DOHH2 (cell line): ENCODE measurements around the gene HIVEP3.

Experiments used
- H3F3A ChIP-seq: fragments of 200-600 bp; sonication (generic), shearing (Covaris generic); 2 replicates; pipeline ENCODE4 v1.6.0; 2016; ENCODE audit warnings: antibody characterized with exemption, mild to moderate bottlenecking; ENCODE audit not compliant: control insufficient read depth, insufficient read depth
- H3K27ac ChIP-seq: fragments of 200-600 bp; sonication (generic); 2 replicates; pipeline ENCODE4 v1.5.1; 2014; ENCODE audit warnings: low read depth, mild to moderate bottlenecking, low read length, moderate library complexity
- H3K27me3 ChIP-seq: fragments of 200-600 bp; sonication (generic); 2 replicates; pipeline ENCODE4 v1.6.1; 2014; ENCODE audit warnings: mild to moderate bottlenecking, low read length, mixed read lengths; ENCODE audit not compliant: control insufficient read depth
- H3K36me3 ChIP-seq: fragments of 200-600 bp; sonication (generic); 2 replicates; pipeline ENCODE4 v1.6.1; 2014; ENCODE audit warnings: mild to moderate bottlenecking, low read length, moderate library complexity, mixed read lengths; ENCODE audit not compliant: control insufficient read depth
- H3K4me1 ChIP-seq: fragments of 200-600 bp; sonication (generic); 2 replicates; pipeline ENCODE4 v1.6.1; 2014; ENCODE audit warnings: mild to moderate bottlenecking, low read length, mixed read lengths; ENCODE audit not compliant: control insufficient read depth
- H3K4me2 ChIP-seq: fragments of 200-600 bp; sonication (generic); 2 replicates; pipeline ENCODE4 v1.6.0; 2014; ENCODE audit warnings: mild to moderate bottlenecking, low read length, moderate library complexity
- H3K4me3 ChIP-seq: fragments of 200-600 bp; sonication (generic); 2 replicates; pipeline ENCODE4 v1.5.1; 2014; ENCODE audit warnings: mild to moderate bottlenecking, low read length, mixed read lengths
- H3K79me2 ChIP-seq: fragments of 200-600 bp; sonication (generic); 2 replicates; pipeline ENCODE4 v1.6.1; 2014; ENCODE audit warnings: mild to moderate bottlenecking, low read length, mixed read lengths; ENCODE audit not compliant: control insufficient read depth
- H3K9me2 ChIP-seq: fragments of 200-600 bp; sonication (generic); replicated peaks from 2 replicates; pipeline ENCODE4 v1.6.1; 2014; ENCODE audit warnings: mild to moderate bottlenecking, low read length, mixed read lengths; ENCODE audit not compliant: control insufficient read depth
- H3K9me3 ChIP-seq: fragments of 200-600 bp; sonication (generic); 2 replicates; pipeline ENCODE4 v1.6.1; 2014; ENCODE audit warnings: antibody characterized with exemption, low read length, mixed read lengths; ENCODE audit not compliant: control insufficient read depth, insufficient read depth
- H4K20me1 ChIP-seq: fragments of 200-600 bp; sonication (generic); 2 replicates; pipeline ENCODE4 v1.6.0; 2014; ENCODE audit warnings: low read depth, mild to moderate bottlenecking, antibody characterized with exemption, low read length, moderate library complexity; ENCODE audit not compliant: control insufficient read depth, insufficient read depth
- EZH2phosphoT487 ChIP-seq: fragments of 200-600 bp; sonication (generic); IDR thresholded peaks from 2 replicates; pipeline ENCODE4 v1.6.1; 2017; ENCODE audit warnings: borderline replicate concordance, mild to moderate bottlenecking, antibody characterized with exemption, low read length, moderate library complexity, mixed read lengths
- TF ChIP-seq, protein P1 (sequence below): fragments of 200-600 bp; sonication (generic); IDR thresholded peaks from one replicate; pipeline ENCODE4 v1.5.1; 2014; ENCODE audit warnings: antibody characterized with exemption, mild to moderate bottlenecking, low read depth, low read length; ENCODE audit not compliant: poor library complexity, severe bottlenecking

Gene HIVEP3

DNA sequence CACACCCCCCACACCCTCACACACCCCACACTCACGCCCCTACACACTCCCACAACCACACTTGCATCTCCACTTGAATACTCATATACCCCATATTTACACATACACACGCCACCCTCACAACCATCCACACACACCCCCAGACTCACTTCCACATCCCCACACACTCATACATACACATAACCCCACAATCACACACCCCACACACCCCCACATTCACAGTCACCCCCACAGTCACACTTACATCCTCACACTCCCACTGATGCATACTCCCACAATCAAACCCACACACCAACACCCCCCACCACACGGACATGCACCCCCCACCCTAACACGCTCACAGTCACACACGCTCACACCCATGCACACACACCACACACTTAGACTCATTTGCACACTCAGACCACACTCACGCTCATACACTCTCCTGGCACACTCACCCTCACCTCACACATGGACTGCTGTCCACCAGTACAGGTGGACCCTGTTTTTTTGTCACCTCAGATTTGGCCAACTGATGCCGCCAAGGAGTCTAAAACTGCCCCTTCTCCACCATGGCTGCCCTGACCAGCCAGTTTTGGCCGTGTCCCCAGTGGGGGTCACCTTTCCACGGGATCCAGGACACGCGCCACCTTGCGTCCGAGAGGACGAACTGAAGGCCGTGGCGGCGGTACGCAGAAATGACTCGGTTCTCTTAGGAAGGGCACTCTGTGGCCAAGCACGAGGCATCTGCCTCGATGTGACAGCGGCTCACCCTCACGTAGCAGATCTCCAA is 388.9 kb downstream of the HIVEP3 start:
- Histone ChIP-seq H3K4me2 (no peak overlapping the region), H3K79me2 (no peaks in the 10 kb centered on the region), H3K9me2 (no peaks in the 10 kb centered on the region), H3K36me3 (no peaks in the 10 kb centered on the region), H3K27ac (no peak overlapping the region), H3K4me1 (no peaks in the 10 kb centered on the region), H4K20me1 (no peaks in the 10 kb centered on the region), H3K27me3 (no peaks in the 10 kb centered on the region), H3K9me3 (peaks cover 27% of the 10 kb centered on the region; the same call in 1 of the 2 replicates), H3K4me3 (no peak overlapping the region), H3F3A (no peaks in the 10 kb centered on the region)
- TF ChIP-seq, protein P1, sequence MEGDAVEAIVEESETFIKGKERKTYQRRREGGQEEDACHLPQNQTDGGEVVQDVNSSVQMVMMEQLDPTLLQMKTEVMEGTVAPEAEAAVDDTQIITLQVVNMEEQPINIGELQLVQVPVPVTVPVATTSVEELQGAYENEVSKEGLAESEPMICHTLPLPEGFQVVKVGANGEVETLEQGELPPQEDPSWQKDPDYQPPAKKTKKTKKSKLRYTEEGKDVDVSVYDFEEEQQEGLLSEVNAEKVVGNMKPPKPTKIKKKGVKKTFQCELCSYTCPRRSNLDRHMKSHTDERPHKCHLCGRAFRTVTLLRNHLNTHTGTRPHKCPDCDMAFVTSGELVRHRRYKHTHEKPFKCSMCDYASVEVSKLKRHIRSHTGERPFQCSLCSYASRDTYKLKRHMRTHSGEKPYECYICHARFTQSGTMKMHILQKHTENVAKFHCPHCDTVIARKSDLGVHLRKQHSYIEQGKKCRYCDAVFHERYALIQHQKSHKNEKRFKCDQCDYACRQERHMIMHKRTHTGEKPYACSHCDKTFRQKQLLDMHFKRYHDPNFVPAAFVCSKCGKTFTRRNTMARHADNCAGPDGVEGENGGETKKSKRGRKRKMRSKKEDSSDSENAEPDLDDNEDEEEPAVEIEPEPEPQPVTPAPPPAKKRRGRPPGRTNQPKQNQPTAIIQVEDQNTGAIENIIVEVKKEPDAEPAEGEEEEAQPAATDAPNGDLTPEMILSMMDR: no peak
- TF ChIP-seq EZH2phosphoT487: no peak

DNA sequence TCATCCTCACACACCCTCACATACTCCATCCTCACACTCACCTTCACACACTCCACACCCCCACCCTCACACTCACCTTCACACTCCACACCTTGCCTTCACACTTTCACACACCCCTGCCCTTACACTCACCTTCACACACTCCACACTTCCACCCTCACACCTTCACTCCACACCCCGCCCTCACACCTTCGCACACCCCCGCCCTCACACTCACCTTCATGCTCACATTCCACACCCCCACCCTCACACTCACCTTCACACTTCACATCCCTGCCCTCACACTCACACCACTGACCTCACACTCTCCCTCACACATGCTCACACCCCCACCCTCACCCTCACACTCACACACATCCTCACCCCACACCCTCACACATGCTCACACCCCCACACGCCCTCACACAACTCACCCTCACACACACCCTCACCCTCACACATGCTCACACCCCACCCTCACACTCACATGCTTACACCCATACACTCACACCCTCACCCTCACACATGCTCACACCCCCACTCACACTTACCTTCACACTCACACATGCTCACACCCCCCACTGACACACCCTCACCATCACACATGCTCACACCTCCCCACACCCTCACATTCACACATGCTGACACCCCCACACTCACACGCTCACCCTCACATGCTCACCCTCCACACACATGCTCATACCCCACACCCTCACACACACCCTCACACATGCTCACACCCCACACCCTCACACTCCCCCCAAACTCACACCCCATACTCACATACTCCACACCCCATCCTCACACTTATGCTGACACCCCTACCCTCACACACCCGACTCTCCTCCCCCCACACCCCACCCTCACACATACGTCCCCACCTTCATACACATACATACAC is 389.8 kb downstream of the HIVEP3 start:
- H3K36me3 ChIP-seq: no peaks in the 10 kb centered on the region
- no peak overlapping the region for H3K27ac ChIP-seq
- no peaks in the 10 kb centered on the region for H3K79me2 ChIP-seq
- H3K4me3 ChIP-seq: no peak overlapping the region
- no peaks in the 10 kb centered on the region for H3F3A ChIP-seq
- no peaks in the 10 kb centered on the region for H3K9me2 ChIP-seq
- no peak for TF ChIP-seq EZH2phosphoT487
- TF ChIP-seq, protein P1: no peak
- H3K9me3 ChIP-seq: peaks cover 27% of the 10 kb centered on the region; the same call in 1 of the 2 replicates
- H3K4me2 ChIP-seq: no peak overlapping the region
- no peaks in the 10 kb centered on the region for H4K20me1 ChIP-seq
- no peaks in the 10 kb centered on the region for H3K27me3 ChIP-seq
- no peaks in the 10 kb centered on the region for H3K4me1 ChIP-seq

DNA sequence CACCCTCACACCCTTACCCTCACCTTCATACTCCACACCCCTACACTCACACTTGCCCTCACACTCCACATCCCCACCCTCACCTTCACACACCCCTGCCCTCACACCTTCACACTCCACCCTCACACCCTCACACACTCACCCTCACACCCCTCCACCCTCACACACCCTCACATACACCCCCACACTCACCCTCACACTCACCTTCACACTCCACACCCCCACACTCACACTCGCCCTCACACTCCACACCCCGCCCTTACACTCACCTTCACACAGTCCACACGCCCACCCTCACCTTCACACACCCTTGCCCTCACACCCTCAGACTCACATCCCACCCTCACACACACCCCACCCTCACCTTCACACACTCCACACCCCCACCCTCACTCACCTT is 390.6 kb downstream of the HIVEP3 start:
- Histone ChIP-seq H3K79me2 (no peaks in the 10 kb centered on the region), H3K27ac (no peak overlapping the region), H3K4me3 (no peak overlapping the region), H4K20me1 (no peaks in the 10 kb centered on the region), H3K27me3 (no peaks in the 10 kb centered on the region), H3K36me3 (no peaks in the 10 kb centered on the region), H3K4me2 (no peak overlapping the region), H3K4me1 (no peaks in the 10 kb centered on the region), H3K9me3 (peaks cover 27% of the 10 kb centered on the region; the same call in 1 of the 2 replicates), H3K9me2 (no peaks in the 10 kb centered on the region), H3F3A (no peaks in the 10 kb centered on the region)
- TF ChIP-seq EZH2phosphoT487: no peak
- TF ChIP-seq, protein P1: no peak
